ENCODE results near the gene IGF2BP3. TPM values are rescaled to one million over a fixed set of nuclear protein-coding genes. Genes with fewer than 3 reads are reported as not detected.

IGF2BP3 gene
- total RNA-seq, 4 donors from 2014 or later: 0.32 to 2.3 (median 1.4) TPM

- ATAC-seq (ENCODE audit: low FRiP score): no peak
- DNase-seq (ENCODE audit: low spot score): no peak
- TF ChIP-seq, protein P1, sequence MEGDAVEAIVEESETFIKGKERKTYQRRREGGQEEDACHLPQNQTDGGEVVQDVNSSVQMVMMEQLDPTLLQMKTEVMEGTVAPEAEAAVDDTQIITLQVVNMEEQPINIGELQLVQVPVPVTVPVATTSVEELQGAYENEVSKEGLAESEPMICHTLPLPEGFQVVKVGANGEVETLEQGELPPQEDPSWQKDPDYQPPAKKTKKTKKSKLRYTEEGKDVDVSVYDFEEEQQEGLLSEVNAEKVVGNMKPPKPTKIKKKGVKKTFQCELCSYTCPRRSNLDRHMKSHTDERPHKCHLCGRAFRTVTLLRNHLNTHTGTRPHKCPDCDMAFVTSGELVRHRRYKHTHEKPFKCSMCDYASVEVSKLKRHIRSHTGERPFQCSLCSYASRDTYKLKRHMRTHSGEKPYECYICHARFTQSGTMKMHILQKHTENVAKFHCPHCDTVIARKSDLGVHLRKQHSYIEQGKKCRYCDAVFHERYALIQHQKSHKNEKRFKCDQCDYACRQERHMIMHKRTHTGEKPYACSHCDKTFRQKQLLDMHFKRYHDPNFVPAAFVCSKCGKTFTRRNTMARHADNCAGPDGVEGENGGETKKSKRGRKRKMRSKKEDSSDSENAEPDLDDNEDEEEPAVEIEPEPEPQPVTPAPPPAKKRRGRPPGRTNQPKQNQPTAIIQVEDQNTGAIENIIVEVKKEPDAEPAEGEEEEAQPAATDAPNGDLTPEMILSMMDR (IDR thresholded peaks at IDR 0.05): no peak
These were observed 177.7 kb downstream of the IGF2BP3 start for GRCh38 chr7:23292623-23293022.

DNA sequence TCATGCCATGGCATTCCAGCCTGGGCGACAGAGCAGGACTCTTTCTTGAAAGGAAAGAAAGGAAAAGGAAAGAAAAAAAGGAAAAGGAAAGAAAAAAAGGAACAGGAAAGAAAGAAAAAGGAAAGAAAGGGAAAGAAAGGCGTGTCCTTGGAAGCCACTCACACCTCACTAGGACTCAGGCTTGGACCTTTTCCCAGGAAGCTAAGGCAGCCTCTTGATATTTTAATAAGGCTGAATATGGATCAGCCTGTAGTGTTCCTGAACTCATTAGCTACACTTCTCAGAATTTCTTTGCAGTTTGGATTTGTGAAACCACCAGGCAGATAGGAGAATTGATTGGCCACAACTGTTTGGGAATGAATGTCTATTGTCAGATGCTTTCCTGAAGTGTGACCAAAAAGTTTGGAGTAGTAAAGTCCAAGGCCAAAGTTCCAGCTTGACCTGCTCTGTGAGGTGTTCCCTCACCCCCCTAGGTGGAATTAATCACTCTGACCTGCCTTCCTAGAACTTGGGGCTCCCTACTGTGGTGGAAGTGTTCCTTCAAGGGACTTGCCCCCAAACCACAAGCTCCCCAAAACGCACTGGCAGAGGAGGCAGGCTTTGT is 178.2 kb downstream of the IGF2BP3 start:
- TF ChIP-seq, protein P1 (IDR thresholded peaks at IDR 0.05): no peak
- DNase-seq (ENCODE audit: low spot score): no peak
- no peak for ATAC-seq (ENCODE audit: low FRiP score)

DNA sequence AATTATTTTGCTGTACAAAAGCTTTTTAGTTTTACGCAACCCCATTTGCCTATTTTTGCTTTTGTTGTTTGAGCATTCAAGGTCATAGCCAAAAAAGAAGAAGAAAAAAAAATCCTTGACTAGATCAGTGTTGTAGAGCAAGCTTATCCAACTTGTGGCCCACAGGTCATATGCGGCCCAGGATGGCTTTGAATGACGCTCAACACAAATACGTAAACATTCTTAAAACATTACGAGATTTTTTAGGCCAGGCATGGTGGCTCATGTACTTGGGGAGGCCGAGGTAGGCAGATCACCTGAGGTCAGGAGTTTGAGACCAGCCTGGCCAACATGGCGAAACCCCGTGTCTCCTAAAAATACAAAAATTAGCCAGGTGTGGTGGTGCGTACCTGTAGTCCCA is 179.3 kb downstream of the IGF2BP3 start:
- DNase-seq (ENCODE audit: low spot score) (no peak), ATAC-seq (ENCODE audit: low FRiP score) (no peak)
- TF ChIP-seq, protein P1 (IDR thresholded peaks at IDR 0.05): no peak

DNA sequence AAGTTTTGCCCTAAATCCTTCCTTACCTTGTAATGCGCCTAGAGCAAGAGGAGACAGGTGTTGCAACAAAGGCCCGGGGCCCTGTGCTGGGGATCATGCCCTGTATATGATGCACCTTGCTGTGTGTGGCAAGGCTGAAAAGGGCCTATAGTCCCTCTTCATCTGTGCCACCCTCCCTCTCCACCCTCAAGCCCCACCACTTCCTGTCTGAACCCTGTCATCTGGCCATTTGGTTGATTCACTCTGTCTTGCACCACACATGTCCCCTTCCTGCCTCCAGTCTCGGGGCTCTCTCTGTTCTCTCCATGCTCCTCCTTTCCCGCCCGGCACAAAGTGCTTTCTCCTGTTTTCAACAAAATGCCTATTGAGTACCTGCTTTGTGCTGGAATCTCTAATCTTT is 182.7 kb downstream of the IGF2BP3 start:
- DNase-seq (ENCODE audit: low spot score) (no peak), ATAC-seq (ENCODE audit: low FRiP score) (no peak)
- TF ChIP-seq, protein P1 (IDR thresholded peaks at IDR 0.05): no peak

- DNase-seq (ENCODE audit: low spot score) (no peak), ATAC-seq (ENCODE audit: low FRiP score) (no peak)
- TF ChIP-seq, protein P1 (IDR thresholded peaks at IDR 0.05): no peak
These were observed 184.3 kb downstream of the IGF2BP3 start for GRCh38 chr7:23285657-23286646.

GRCh38 chr7:23284871-23285270 is 185.4 kb downstream of the IGF2BP3 start:
- ATAC-seq (ENCODE audit: low FRiP score) (no peak), DNase-seq (ENCODE audit: low spot score) (no peak)
- TF ChIP-seq, protein P1 (IDR thresholded peaks at IDR 0.05): no peak
